Neural crest cell (in vitro differentiated cells): ENCODE results near the gene SIGLEC9. TPM values are rescaled to one million over a fixed set of nuclear protein-coding genes. Genes with fewer than 3 reads are reported as not detected.

Experiments used
- DNase-seq: peaks from one replicate; pipeline ENCODE4 v3.0.0; 2021; ENCODE audit warnings: low read depth, mixed read lengths, low spot score
- H3K27ac Mint-ChIP-seq: one replicate; pipeline ENCODE4 v1.8.0; 2021; ENCODE audit warnings: mild to moderate bottlenecking, mixed read lengths; ENCODE audit not compliant: unreplicated experiment
- H3K27me3 Mint-ChIP-seq: 2 replicates; pipeline ENCODE4 v1.8.0; 2021; ENCODE audit warnings: low read depth, mild to moderate bottlenecking, mixed read lengths
- H3K36me3 Mint-ChIP-seq: 2 replicates; pipeline ENCODE4 v1.8.0; 2021; ENCODE audit warnings: low read depth, mild to moderate bottlenecking, mixed read lengths
- H3K4me1 Mint-ChIP-seq: 2 replicates; pipeline ENCODE4 v1.8.0; 2021; ENCODE audit warnings: mixed read lengths
- H3K4me3 Mint-ChIP-seq: one replicate; pipeline ENCODE4 v1.8.0; 2021; ENCODE audit warnings: mild to moderate bottlenecking, mixed read lengths
- H3K9me3 Mint-ChIP-seq: 2 replicates; pipeline ENCODE4 v1.8.0; 2021; ENCODE audit warnings: mixed read lengths
- CTCF ChIP-seq: fragments of 200-600 bp; sonication (generic); conservative IDR thresholded peaks from 2 replicates; pipeline ENCODE4 v1.5.0; 2021; ENCODE audit warnings: antibody characterized with exemption, mild to moderate bottlenecking
- total RNA-seq: library from RNA; stranded (reverse); gene quantifications from 2 replicates; pipeline ENCODE4 v1.2.1, GENCODE V29; 2021

SIGLEC9 gene
- total RNA-seq, 1 donor from 2014 or later, result not detected

- Mint-ChIP-seq H3K4me1 (no peaks in the 10 kb centered on the region), H3K27ac (no peak overlapping the region), H3K9me3 (no peaks in the 10 kb centered on the region), H3K27me3 (peaks cover 29% of the 10 kb centered on the region), H3K4me3 (no peak overlapping the region), H3K36me3 (no peaks in the 10 kb centered on the region)
- TF ChIP-seq CTCF, result no peak
- DNase-seq, result no peak
These were observed 45.1 kb upstream of the SIGLEC9 start for GRCh38 chr19:51079481-51080110.

GRCh38 chr19:51081476-51081875 is 43.2 kb upstream of the SIGLEC9 start:
- Mint-ChIP-seq H3K4me1 (no peaks in the 10 kb centered on the region), H3K27ac (no peak overlapping the region), H3K36me3 (no peaks in the 10 kb centered on the region), H3K9me3 (no peaks in the 10 kb centered on the region), H3K27me3 (peaks cover 24% of the 10 kb centered on the region), H3K4me3 (no peak overlapping the region)
- TF ChIP-seq CTCF, result no peak
- no peak for DNase-seq

GRCh38 chr19:51082611-51083010 is 42.1 kb upstream of the SIGLEC9 start, which contains the start of gene KLK14:
Gene KLK14, minus strand, starts transcription at chr19:51082887. Its CDS starts 273 bp downstream, at chr19:51082614.
- no peak for TF ChIP-seq CTCF
- Mint-ChIP-seq H3K36me3 (no peaks in the 10 kb centered on the region), H3K27ac (no peak within 1 kb of the TSS), H3K4me1 (no peaks in the 10 kb centered on the region), H3K27me3 (peaks cover 24% of the 10 kb centered on the region), H3K9me3 (no peaks in the 10 kb centered on the region), H3K4me3 (no peak within 1 kb of the TSS)
- DNase-seq, result no peak

- no peak overlapping the region for H3K4me3 Mint-ChIP-seq
- no peak for DNase-seq
- TF ChIP-seq CTCF, result no peak
These were observed 41.5 kb upstream of the SIGLEC9 start for GRCh38 chr19:51083181-51083580.

GRCh38 chr19:51083783-51084182 is 40.9 kb upstream of the SIGLEC9 start:
- Mint-ChIP-seq H3K27me3 (peaks cover 24% of the 10 kb centered on the region), H3K9me3 (no peaks in the 10 kb centered on the region), H3K27ac (no peak overlapping the region), H3K4me1 (no peaks in the 10 kb centered on the region), H3K36me3 (no peaks in the 10 kb centered on the region), H3K4me3 (no peak overlapping the region)
- no peak for TF ChIP-seq CTCF
- no peak for DNase-seq

More at GRCh38 chr19:51083181-51083580, 41.5 kb upstream of the SIGLEC9 start:
- Mint-ChIP-seq H3K4me1 (no peaks in the 10 kb centered on the region), H3K9me3 (no peaks in the 10 kb centered on the region), H3K27me3 (peaks cover 24% of the 10 kb centered on the region), H3K27ac (no peak overlapping the region), H3K36me3 (no peaks in the 10 kb centered on the region)
